K562 (cell line): Measurements from ENCODE around the gene CEL. TPM values are rescaled to one million over a fixed set of nuclear protein-coding genes. Genes with fewer than 3 reads are reported as not detected.

Source experiments
- ATAC-seq: fragments of 200-7000 bp; cut with Tn5 transposase; 3 replicates; pipeline ENCODE4 v1.9.1; 2020; ENCODE audit warnings: moderate library complexity
- BruUV-seq: library from RNA; stranded (reverse); fragments of 400-500 nt; replicated peaks from 2 replicates; lab custom pipeline; 2021; lab: Mats Ljungman, UMichigan
- CTCF ChIA-PET: fragments of 300-600 bp; formaldehyde crosslinking; extraction: SDS; loops from one replicate; lab custom pipeline; 2021; ENCODE audit warnings: low intra/inter-chr PET ratio; lab: Yijun Ruan, JAX
- POLR2A ChIA-PET: fragments of 300-600, 350-650 bp; sonication (Branson Sonifier 250); formaldehyde crosslinking; extraction: SDS; loops from one replicate; lab custom pipeline; 2021; ENCODE audit warnings: antibody characterized with exemption, inconsistent platforms; lab: Yijun Ruan, JAX
- DNase-seq, 4 experiments: peaks; one replicate each; pipeline versions ENCODE4 v3.0.0 to v3.0.0-alpha.2; 2011 to 2018; ENCODE audit warnings: low spot score in 3 of 4, mixed read lengths in 3 of 4; ENCODE audit errors: extremely low read depth in 1 of 4
- FAIRE-seq: peaks from 2 replicates; lab custom pipeline; 2011; peaks lifted over from hg19 to GRCh38; lab: Jason Lieb, UNC
- H2AFZ ChIP-seq: 2 replicates; pipeline ENCODE4 v1.6.0; 2011; ENCODE audit warnings: low read depth, low read length, control low read depth, inconsistent platforms
- H3K27ac ChIP-seq: fragments of 200-600 bp; 3 replicates; pipeline ENCODE4 v1.8.0; 2011; ENCODE audit warnings: low read depth, mild to moderate bottlenecking, control low read depth, inconsistent platforms, low read length, moderate library complexity, mixed read lengths; ENCODE audit errors: extremely low read depth
- H3K27me3 ChIP-seq, 2 experiments: fragments of 300-600 bp in 1 of 2; 2 replicates in 1 of 2; 3 replicates in 1 of 2; pipeline versions ENCODE4 v1.6.0 to v1.8.0; 2011; ENCODE audit warnings: inconsistent platforms in 2 of 2, low read length in 2 of 2, mild to moderate bottlenecking in 1 of 2, mixed read lengths in 1 of 2, moderate library complexity in 1 of 2; ENCODE audit not compliant: control insufficient read depth in 2 of 2, insufficient read depth in 2 of 2
- H3K36me3 ChIP-seq: fragments of 300-600 bp; 3 replicates; pipeline ENCODE4 v1.8.0; 2011; ENCODE audit warnings: mild to moderate bottlenecking, low read length, inconsistent platforms; ENCODE audit not compliant: control insufficient read depth, insufficient read depth
- H3K4me1 ChIP-seq, 2 experiments: fragments of 200-600 bp in 1 of 2; replicated peaks in 1 of 2; 2 replicates in 1 of 2; 3 replicates in 1 of 2; pipeline versions ENCODE4 v1.5.1 to v1.8.0; 2011; ENCODE audit warnings: inconsistent platforms in 2 of 2, low read length in 2 of 2, mild to moderate bottlenecking in 1 of 2, mixed read lengths in 1 of 2, moderate library complexity in 1 of 2; ENCODE audit not compliant: control insufficient read depth in 2 of 2, insufficient read depth in 2 of 2
- H3K4me2 ChIP-seq: 2 replicates; pipeline ENCODE4 v1.6.1; 2011; ENCODE audit warnings: low read length, control low read depth, inconsistent platforms, mixed read lengths; ENCODE audit not compliant: insufficient read depth
- H3K4me3 ChIP-seq: fragments of 200-600 bp; sonication (generic), shearing (Covaris generic); 2 replicates; pipeline ENCODE4 v1.5.1; 2016; ENCODE audit warnings: control low read depth, inconsistent platforms
- H3K79me2 ChIP-seq: fragments of 200-600 bp; 3 replicates; pipeline ENCODE4 v1.8.0; 2011; ENCODE audit warnings: low read length, inconsistent platforms; ENCODE audit not compliant: control insufficient read depth, insufficient read depth
- H3K9ac ChIP-seq, 2 experiments: 2 replicates each; pipeline versions ENCODE4 v1.6.0 to v1.6.1; 2011; ENCODE audit warnings: low read depth in 2 of 2, low read length in 2 of 2, control low read depth in 1 of 2, inconsistent platforms in 1 of 2, mild to moderate bottlenecking in 1 of 2, mixed read lengths in 1 of 2; ENCODE audit not compliant: insufficient read depth in 1 of 2
- H3K9me1 ChIP-seq: one replicate; pipeline ENCODE4 v1.6.0; 2011; ENCODE audit warnings: inconsistent platforms, mild to moderate bottlenecking, low read length, moderate library complexity; ENCODE audit not compliant: control insufficient read depth, insufficient read depth
- H3K9me3 ChIP-seq: replicated peaks from 2 replicates; pipeline ENCODE4 v1.5.1; 2011; ENCODE audit warnings: low read depth, low read length, inconsistent platforms; ENCODE audit not compliant: control insufficient read depth, insufficient read depth
- H4K20me1 ChIP-seq: replicated peaks from 2 replicates; pipeline ENCODE4 v1.6.1; 2011; ENCODE audit warnings: low read length, inconsistent platforms, mixed read lengths; ENCODE audit not compliant: control insufficient read depth, insufficient read depth
- CTCFL ChIP-seq: IDR thresholded peaks from 2 replicates; pipeline ENCODE4 v1.6.1; 2011; ENCODE audit warnings: borderline replicate concordance, low read depth, mild to moderate bottlenecking, moderate library complexity, low read length; ENCODE audit not compliant: insufficient read depth, poor library complexity, severe bottlenecking
- POLR2G ChIP-seq: fragments of 200-400 bp; formaldehyde crosslinking; IDR thresholded peaks from 2 replicates; pipeline ENCODE4 v1.6.1; 2017; ENCODE audit warnings: low read depth, mild to moderate bottlenecking, antibody characterized with exemption, low read length, moderate library complexity
- THRAP3 ChIP-seq: fragments of 450-650 bp; IDR thresholded peaks from 2 replicates; pipeline ENCODE4 v1.6.1; 2016; ENCODE audit warnings: mild to moderate bottlenecking, inconsistent platforms, borderline replicate concordance
- WGBS: fragments of 100-300 bp; shearing (Covaris generic); methylation state at CpG from one replicate; pipeline ENCODE4 v1.1.6; 2016; ENCODE audit warnings: low coverage, mixed read lengths; ENCODE audit not compliant: insufficient coverage; ENCODE audit errors: missing lambda C conversion rate; 5-methylcytosine and 5-hydroxymethylcytosine counted together
- in situ Hi-C: fragments of 300-500 bp; cut with MboI; formaldehyde crosslinking; loops from 4 replicates; pipeline ENCODE4 v1.15.0; 2018; ENCODE audit warnings: inconsistent platforms, mixed read lengths
- intact Hi-C: fragments of 100-400 bp; cut with micrococcal nuclease; formaldehyde crosslinking; loops from 2 replicates; pipeline ENCODE4 v1.14.2; 2022
- polyA plus RNA-seq, 8 experiments: library from polyadenylated mRNA; depleted of rRNA in 4 of 8; stranded (reverse) in 5 of 8; unstranded in 3 of 8; fragments of >200 nt; fragmentation: Nextera tagmentation in 2 of 8; fragmentation: Illumina TruSeq in 1 of 8; extraction: Ambion mirVana in 2 of 8; extraction: Trizol in 1 of 8; gene quantifications; 2 replicates each; pipeline versions ENCODE4 v1.2.1 to v1.2.3, GENCODE V29; 2011 to 2014; ENCODE audit warnings: inconsistent platforms in 1 of 8, missing spikeins in 1 of 8
- total RNA-seq, 7 experiments: library from RNA; depleted of rRNA in 6 of 7; stranded (reverse); fragments of >200 nt in 6 of 7; fragmentation: Illumina TruSeq in 2 of 7; extraction: Trizol in 2 of 7; gene quantifications; 2 replicates each; pipeline versions ENCODE4 v1.2.1 to v1.2.3, GENCODE V29; 2011 to 2021; ENCODE audit warnings: low replicate concordance in 1 of 7

The CEL gene
- total and polyA plus RNA-seq, 9 of the 15 experiments (the other 6 are each of a cell fraction or from before 2014, with no cell fraction given) = 0.09 to 3.0 (median 0.51) TPM; not detected in 2

- Histone ChIP-seq H3K4me2 (no peak overlapping the region), H3K9me1 (peaks cover 3% of the 10 kb centered on the region), H3K9me3 (no peaks in the 10 kb centered on the region), H2AFZ (no peak overlapping the region), H4K20me1 (peaks cover 8% of the 10 kb centered on the region; the same call in 1 of the 2 replicates), H3K79me2 (no peaks in the 10 kb centered on the region), H3K4me3 (no peak overlapping the region), H3K9ac (0 out of 4 replicates have a peak overlapping the region, but pooled peaks of 1 of the 2 experiments have one; percentile 20), H3K27me3 (no peaks in the 10 kb centered on the region), H3K27ac (no peak overlapping the region), H3K36me3 (peaks cover 96% of the 10 kb centered on the region; the same call in 2 of the 3 replicates), H3K4me1 (peaks cover 0 to 12% of the 10 kb centered on the region in 2 experiments; a peak in 2 of 5 replicates)
- DNase-seq = no peak
- ChIA-PET CTCF (interaction anchor here (3.0 kb wide), 1 partner anchor 42 kb away, joined by 26 read pairs; no protein-coding TSS in a partner anchor), POLR2A (interaction anchor here (0.7 to 2.3 kb wide), 3 partner anchors 9 to 28 kb away, joined by 3 to 7 read pairs (median 6); no protein-coding TSS in a partner anchor)
- TF ChIP-seq THRAP3 = no peak
- 0 out of 2 replicates have a peak, but pooled peaks have one; percentile 42 for TF ChIP-seq POLR2G
- intact Hi-C loops (no loop called here), in situ Hi-C loops (loop anchor here (5.0 kb wide), 1 partner anchor 42 kb away; no protein-coding TSS in a partner anchor)
- ATAC-seq = no peak
- no TSS peak for BruUV-seq
- no peak for FAIRE-seq
- whole genome bisulfite sequencing = 87% methylated on average over 6 of the region's 7 CpGs
Observed at GRCh38 chr9:133105461-133105770, 43.6 kb downstream of the CEL start.

- FAIRE-seq = no peak
- peaks cover 95% of the 10 kb centered on the region; the same call in 2 of the 3 replicates for H3K36me3 ChIP-seq
- POLR2A ChIA-PET = interaction anchor here (1.1 to 2.3 kb wide), 4 partner anchors 8 to 37 kb away, joined by 3 to 7 read pairs (median 6); partner anchors contain the start of gene RALGDS
Observed at GRCh38 chr9:133106511-133107244, 44.9 kb downstream of the CEL start.

More at GRCh38 chr9:133106511-133107244, 44.9 kb downstream of the CEL start:
- BruUV-seq = no TSS peak
- Histone ChIP-seq H3K9me3 (no peaks in the 10 kb centered on the region), H3K9me1 (no peaks in the 10 kb centered on the region), H3K27me3 (no peaks in the 10 kb centered on the region), H3K4me1 (peaks cover 0 to 12% of the 10 kb centered on the region in 2 experiments; a peak in 2 of 5 replicates), H3K4me3 (no peak overlapping the region), H3K79me2 (no peaks in the 10 kb centered on the region), H3K4me2 (no peak overlapping the region), H3K27ac (no peak overlapping the region), H2AFZ (no peak overlapping the region), H4K20me1 (peaks cover 8% of the 10 kb centered on the region; the same call in 1 of the 2 replicates), H3K9ac (0 out of 4 replicates have a peak overlapping the region, but pooled peaks of 1 of the 2 experiments have one; percentile 20)
- no peak for DNase-seq
- ATAC-seq = no peak
- in situ Hi-C loops = loop anchor here (5.0 kb wide), 1 partner anchor 41 kb away; no protein-coding TSS in a partner anchor
- TF ChIP-seq CTCFL = no peak
- peak; percentile 52; the same call in 1 of the 2 replicates for TF ChIP-seq POLR2G
- CTCF ChIA-PET = no interaction called here
- intact Hi-C loops = no loop called here
- WGBS = 93% methylated on average over 14 of the region's 17 CpGs
